IPS DF 4.7 (cell line): ENCODE data around the gene ATP5ME.
"Not testable (repeated sequence)": the region's sequence is repeated elsewhere in the genome, so short reads cannot be mapped to it uniquely, and the experiment has no call there.

Experiments
- DNase-seq: peaks from one replicate; pipeline ENCODE4 v3.0.0-alpha.2; 2013; ENCODE audit warnings: low spot score; ENCODE audit errors: extremely low read depth

The ATP5ME gene, protein sequence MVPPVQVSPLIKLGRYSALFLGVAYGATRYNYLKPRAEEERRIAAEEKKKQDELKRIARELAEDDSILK

DNA sequence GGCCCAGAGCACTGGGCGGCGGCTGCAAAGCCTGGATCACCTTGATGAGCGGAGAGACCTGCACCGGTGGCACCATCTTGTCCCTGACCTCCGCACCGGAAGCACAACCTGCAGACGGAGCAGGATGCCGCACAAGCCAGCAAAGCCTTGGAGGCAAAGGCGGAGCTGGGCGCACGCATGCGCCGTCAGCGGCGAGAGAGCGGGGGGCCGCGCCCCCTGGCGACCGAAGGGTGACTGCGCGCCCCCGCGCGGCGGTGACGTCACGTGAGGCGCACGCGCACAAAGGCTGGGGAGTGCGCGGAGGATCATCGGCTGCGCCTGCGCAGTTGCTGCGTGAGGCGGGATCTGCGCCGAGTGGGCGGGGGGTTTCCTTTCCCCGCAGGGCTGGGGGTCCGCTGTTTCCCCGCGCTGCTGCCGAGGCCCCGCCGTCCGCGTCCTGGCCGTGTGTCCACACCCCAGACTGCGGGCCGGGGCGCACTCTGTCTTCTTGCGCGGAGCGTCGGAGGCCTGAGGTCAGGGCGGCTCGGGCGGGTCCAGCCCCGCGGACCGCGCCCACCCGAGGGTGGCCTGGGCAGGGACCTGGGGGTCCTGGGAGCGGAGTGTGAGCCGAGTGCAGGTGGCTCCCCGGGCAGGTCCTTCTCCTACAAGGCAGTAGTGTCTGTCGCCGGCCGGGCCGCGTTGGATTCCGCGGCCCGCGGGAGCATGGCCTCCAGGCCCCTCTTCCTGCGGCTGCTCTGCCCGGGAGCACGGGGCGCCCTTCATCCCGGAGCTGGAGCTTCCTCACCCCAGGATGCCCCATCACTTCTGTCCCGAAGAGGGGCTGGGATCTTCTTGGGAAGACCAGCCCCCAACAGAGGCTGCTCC is at the start of gene ATP5ME, which contains the start of gene MYL5:
Gene ATP5ME, minus strand, starts transcription at position 105 of the 864 bp plus-strand sequence. Its CDS starts 29 bp downstream, at position 76.
Gene MYL5, plus strand, starts transcription at position 371 of the 864 bp plus-strand sequence. CDS start 3,485 bp downstream, outside the sequence.
- DNase-seq, result peak; percentile 85

DNA sequence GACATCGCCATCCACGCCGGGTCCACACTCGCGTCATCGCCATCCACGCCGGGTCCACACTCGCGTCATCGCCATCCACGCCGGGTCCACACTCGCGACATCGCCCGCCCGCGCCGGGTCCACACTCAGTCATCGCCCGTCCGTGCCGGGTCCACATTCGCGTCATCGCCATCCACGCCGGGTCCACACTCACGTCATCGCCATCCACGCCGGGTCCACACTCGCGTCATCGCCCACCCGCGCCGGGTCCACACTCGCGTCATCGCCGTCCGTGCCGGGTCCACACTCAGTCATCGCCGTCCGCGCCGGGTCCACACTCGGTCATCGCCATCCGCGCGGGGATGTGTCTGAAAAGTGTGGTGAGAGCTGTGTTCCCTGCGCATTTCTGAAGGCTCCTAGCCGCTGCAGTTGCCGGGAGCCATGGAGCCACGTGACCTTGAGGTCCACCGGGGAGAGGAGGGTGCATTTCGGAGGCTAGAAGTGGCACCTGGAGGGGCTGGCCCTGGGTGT is 48.8 kb upstream of the ATP5ME start:
- DNase-seq, result no peak

DNA sequence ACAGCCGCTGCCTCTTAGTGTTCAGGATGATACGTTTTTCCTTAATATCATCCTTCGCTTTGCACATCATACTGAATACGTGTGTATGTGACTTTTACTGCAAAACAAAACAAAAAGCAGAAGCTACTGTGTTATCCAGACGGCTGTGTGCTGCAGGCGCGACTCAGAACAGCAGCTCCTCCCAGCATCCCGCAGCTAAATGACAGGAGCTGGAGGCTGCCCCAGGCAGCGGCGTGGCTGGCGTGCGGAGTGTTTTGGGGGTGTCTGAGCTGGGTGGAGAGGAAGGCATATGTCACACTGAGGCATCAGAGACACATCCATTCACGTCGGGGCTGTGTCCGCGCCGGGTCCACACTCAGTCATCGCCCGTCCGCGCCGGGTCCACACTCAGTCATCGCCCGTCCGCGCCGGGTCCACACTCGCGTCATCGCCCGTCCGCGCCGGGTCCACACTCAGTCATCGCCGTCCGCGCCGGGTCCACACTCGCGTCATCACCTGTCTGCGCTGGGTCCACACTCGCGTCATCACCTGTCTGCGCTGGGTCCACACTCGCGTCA is 48.2 kb upstream of the ATP5ME start:
- DNase-seq, result no peak

DNA sequence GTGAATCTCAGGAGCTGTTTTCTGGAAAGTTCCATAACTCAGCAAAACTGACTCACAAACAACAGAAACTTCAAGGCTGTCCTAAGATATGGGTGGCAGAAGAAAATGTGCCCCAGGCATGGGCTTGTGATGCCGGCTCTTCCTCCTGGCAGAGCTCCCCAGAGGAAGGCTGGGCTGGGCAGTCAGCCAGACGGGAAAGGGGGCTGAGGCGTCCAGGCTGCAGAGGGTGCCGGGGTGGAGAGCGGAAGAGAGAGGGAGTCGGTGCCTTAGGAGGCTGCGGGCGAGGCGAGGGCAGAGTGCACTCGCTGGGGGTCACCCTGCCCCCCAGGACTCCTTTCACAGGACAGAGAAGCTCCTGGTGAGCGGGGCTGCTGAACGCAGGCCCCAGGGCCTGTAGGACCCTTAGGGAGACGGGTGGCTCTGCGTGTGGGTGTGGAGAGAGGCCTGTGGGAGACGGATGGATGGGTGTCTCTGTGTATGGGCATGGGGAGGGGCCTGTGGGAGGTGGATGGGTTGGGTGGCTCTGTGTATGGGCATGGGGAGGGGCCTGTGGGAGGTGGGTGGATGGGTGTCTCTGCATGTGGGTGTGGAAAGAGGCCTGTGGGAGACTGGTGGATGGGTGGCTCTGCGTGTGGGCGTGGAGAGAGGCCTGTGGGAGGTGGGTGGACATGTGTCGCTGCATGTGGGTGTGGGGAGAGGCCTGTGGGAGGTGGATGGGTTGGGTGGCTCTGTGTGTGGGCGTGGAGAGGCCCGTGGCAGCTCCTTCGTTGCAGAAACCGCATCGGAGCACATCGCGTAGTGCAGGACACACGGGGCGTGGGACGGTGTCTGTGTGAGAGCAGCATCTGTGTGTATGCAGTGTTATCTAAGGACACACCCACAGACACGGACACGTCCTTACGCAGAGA is 47.4 kb upstream of the ATP5ME start:
- no peak for DNase-seq

DNA sequence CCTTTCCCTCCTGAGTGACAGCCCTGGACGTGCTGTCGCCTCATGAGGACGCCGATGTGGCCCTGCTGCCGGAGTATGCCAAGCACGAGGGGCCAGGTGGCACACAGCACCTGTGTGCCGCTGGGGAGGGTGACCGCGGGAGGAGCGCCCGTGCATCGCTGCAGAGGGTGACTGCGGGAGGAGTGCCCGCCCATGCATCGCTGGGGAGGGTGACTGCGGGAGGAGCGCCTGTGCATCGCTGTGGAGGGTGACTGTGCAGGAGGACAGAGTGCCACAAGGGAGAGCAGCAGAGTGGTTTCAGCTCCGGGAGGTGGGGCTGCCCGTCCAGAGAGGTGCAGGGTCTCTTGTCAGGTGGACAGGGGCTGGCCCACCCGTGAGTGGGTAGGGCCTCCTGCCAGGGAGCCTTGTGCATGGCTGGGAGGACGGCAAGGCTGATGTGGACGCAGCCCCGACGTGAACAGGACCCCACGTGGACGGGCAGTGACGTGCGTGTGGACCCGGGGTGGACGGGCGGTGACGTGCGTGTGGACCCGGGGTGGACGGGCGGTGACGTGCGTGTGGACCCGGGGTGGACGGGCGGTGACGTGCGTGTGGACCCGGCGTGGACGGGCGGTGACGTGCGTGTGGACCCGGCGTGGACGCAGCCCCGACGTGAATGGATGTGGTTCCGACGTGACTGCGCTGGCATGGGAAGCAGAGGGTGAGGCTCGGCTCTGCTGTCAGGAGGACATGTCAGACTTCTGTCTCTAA is 46.2 kb upstream of the ATP5ME start:
- DNase-seq, result no peak

DNA sequence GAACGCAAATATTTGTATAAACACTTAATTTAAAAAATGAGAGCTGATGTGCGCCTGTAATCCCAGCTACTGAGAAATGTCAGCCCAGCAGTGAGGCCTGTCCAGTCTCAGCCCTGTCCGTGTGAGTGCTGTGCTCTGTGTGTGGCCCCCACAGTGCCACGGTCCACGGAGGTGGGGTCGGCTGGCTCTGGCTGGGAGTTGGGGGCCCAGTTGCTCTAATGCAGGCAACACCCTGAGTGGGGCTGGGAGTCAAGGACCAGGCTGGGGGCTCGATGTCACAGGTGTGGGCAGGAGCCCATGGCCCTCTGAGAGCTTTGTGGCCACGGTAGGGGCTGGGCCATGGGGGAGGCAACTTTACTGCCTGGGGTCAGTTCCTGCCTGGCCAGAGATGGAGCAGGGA is 44.4 kb upstream of the ATP5ME start:
- DNase-seq, result no peak

DNA sequence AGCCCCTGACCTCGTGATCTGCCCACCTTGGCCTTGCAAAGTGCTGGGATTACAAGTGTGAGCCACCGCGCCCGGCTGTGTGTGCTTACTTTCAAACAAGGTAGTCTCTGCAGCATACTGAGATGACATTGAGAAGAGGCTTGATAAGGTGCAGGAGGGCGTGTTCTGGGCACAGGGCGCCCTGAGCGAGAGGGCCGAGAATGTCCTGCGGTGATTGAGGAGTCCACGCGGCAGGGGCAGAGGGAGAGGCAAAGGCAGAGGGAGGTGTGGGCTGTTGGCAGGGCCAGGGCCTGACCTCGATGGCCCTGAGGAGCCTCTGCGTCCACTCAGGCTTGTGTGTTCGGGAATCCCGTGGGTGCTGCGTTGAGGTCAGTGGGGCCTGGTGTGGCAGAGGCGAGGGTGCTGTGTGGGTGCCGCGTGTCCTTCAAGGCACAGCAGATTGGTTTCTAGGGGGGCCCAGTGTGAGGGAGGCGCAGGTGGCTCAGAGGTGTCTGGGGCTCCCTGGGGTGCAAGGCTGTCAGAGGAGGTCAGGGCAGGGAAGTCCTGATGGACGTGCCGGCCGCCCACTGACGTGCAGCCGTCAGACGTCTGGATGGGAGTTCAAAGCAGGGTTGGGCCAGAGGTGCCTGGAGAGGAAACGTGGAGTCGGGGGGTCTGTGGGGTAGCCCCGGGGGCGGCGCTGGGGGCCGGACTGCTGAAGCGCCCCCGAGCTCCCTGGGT is 43.7 kb upstream of the ATP5ME start:
- DNase-seq, result no peak

DNA sequence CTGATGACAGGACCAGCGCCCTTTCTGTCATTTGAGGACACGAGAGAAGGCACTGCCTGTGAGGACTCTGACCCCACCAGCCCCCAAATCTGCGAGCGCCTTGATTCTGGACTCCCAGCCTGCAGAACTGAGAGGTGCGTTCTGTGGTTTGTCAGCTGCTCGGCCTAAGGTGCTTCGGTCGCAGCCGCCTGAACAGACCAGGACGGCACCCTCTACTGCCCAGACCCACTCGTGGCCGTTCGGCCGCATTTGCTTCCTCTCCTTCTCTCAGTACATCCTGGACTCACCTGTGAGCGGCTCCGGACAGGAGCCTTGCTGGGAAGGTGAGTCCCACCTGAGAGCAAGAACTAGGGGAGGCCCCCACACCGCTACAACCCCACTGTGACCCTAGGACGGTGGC is 40.0 kb upstream of the ATP5ME start:
- no peak for DNase-seq

DNA sequence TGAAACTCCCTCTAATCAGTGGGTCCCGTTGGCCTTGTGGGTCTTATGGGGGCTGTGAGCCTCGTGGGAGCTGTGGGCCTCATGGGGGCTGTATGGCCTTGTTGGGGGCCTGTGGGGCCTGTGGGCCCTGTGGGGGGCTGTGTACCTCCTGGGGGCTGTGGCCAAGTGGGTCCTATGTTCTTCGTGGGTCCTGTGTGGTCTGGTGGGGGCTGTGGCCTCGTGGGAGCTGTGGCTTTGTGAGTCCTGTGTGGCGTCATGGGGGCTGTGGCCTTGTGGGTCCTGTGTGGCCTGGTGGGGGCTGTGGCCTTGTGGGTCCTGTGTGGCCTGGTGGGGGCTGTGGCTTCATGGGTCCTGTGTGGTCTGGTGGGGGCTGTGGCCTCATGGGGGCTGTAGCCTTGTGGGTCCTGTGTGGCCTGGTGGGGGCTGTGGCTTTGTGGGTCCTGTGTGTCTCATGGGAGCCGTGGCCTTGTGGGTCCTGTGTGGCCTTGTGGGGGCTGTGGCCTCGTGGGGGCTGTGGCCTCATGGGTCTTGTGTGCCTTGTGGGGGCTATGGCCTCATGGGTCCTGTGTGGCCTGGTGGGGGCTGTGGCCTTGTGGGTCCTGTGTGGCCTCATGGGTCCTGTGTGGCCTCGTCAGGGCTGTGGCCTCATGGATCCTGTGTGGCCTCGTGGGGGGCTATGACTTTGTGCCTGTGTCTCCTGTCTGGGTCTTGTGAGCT is 39.0 kb upstream of the ATP5ME start:
- DNase-seq, result no peak

DNA sequence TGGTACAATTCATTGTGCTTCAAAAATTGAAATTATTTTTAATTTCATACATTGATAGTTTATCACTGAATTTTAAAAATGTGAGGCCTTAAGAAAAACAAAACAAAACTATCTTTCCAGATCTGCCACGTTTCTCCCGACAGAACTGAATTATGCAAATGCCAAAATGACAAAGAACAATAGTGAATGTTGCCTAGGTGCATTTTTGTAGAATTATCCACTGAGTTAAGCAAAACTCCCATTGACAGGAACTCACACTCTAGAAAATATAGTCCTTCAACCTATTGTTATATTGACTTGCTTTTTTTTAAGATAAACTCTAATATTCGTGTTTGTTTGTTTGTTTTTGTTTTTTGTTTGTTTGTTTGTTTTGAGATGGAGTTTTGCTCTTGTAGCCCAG is 38.0 kb upstream of the ATP5ME start:
- no peak for DNase-seq

DNA sequence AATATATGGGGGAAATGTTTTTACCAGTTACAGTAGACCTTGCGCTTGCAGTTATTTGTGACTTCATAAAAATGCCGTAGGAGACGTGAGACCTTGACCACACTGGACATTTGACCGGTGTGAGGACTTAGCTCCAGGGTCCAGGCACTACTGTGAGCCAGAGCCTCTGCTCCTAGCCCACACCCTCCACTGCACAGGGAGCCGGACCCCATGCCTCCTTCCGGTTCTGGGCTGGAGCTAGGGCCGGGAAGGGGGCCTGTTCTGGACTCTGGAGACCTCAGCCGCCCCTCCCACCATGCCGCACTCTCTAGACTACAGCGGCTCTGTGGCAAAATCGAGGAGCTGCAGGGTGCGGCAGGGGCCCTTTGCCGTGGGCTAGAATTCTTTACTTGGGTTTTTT is 36.8 kb upstream of the ATP5ME start:
- DNase-seq, result no peak

DNA sequence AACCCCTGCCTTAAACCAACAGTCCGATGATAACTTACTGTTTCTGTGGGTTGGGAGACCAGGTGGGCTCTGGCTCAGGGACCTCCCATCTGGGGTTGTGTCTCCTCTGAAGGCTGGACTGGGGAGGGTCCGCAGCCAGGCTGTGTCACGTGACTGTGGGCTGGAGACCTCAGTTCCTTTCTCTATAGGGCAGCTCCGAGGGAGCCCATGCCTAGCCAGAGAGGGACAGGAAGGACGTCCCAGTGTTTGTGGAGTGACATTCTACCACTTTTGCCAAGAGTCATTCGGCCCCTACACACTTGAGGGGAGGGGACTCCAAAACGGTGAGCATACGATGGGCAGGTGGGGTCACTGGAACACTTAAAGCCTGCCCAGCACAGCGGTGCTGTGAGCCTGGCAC is 36.0 kb upstream of the ATP5ME start:
- DNase-seq, result no peak

DNA sequence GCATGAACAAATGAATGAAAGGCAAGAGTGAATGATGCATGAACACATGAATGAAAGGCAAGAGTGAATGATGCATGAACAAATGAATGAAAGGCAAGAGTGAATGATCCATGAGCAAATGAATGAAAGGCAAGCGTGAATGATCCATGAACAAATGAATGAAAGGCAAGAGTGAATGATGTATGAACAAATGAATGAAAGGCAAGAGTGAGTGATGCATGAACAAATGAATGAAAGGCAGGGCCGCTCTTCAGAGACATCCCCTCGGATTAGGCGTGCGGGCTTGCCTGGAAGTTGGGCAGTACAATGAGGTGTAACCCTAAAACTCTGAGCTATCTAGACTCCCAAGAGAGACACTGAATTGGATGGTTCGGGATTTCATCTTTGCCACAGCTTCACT is 35.3 kb upstream of the ATP5ME start:
- no peak for DNase-seq

DNA sequence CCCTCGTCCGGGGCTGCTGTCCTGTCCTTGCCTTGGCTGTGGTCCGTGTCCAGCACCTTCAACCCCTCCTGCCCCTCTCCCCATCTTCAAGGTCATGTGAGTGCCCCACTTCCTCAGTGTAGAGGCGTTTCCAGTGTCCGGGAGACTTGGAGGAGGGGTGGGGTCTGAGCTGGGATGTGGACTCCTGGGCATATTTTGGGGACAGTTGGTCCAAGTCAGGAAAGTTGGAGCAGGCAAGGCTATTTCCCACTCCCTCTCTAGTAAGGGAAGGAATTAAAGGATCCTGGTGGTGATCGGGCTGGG is 34.5 kb upstream of the ATP5ME start:
- no peak for DNase-seq

DNA sequence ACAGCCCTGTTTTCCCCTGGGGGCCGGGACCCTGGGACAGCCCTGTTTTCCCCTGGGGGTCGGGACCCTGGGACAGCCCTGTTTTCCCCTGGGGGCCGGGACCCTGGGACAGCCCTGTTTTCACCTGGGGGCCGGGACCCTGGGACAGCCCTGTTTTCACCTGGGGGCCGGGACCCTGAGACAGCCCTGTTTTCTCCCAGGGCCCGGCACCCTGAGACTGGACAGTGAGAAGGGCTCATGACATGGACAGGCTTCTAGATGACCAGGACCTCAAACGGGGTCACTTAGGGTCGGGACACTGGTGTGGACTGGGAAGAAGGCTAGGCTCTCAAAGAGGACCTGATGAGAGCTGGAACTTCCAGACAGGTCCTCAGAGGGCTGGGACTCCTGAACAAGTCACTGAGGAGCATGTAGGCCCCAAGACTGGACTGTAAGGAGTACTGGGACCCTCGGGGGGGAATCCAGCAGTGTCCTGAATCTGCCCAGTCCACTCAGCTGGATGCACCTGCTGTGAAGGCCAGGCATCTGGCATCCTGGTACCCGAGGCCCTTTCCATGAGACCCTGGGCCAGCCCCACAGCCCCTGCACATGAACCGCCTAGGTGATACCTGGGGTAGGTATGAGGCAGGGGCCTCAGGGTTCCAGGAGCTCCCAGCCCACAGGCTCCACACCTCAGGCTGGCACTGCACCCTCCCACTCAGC is 34.0 kb upstream of the ATP5ME start:
- no peak for DNase-seq

DNA sequence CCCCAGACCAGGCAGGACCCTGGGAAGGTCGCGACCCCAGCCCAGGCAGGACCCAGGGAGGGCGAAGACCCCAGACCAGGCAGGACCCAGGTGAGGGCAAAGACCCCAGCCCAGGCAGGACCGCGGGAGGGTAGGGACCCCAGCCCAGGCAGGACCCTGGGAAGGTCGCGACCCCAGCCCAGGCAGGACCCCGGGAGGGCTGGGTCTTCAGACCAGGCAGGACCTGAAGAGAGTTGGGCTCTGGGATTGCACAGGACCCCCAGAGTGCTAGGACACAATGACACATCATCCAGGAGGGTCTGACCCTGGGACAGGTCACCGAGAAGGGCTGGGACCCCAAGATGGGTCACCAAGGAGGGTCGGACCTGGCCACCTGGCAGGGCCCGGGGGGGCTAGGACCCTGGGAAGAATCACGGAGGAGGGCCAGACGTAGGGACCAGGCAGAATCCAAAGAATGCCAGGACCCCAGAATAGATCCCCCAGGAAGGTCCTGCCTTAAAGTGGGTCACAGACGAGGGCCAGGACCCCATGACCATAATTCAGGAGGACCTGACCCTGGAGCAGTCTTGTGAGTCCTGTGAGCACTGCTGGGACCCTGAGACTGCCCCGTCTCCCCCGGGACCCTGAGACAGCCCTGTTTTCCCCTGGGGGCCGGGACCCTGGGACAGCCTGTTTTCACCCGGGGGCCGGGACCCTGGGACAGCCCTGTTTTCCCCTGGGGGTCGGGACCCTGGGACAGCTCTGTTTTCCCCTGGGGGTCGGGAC is 32.9 kb upstream of the ATP5ME start:
- DNase-seq, result no peak

DNA sequence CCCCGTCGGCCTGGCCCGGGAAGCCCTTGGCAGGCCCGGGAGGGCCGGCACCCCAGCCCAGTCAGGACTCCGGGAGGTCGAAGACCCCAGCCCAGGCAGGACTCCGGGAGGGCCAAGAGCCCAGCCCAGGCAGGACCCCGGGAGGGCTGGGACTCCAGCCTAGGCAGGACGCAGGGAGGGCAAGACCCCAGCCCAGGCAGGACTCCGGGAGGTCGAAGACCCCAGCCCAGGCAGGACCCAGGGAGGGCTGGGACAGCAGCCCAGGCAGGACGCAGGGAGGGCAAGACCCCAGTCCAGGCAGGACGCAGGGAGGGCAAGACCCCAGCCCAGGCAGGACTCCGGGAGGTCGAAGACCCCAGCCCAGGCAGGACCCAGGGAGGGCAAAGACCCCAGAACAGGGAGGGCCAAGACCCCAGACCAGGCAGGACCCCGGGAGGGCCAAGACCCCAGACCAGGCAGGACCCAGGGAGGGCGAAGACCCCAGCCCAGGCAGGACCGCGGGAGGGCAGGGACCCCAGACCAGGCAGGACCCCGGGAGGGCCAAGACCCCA is 32.1 kb upstream of the ATP5ME start:
- not testable (repeated sequence) for DNase-seq
